BJ (cell line): ENCODE measurements around the gene CA6. TPM values are rescaled to one million over a fixed set of nuclear protein-coding genes. Genes with fewer than 3 reads are reported as not detected.

Experiments
- CTCF ChIA-PET: fragments of 350-600 bp; formaldehyde crosslinking; extraction: SDS; loops from one replicate; lab custom pipeline; 2021; ENCODE audit warnings: antibody characterized with exemption, inconsistent platforms; lab: Yijun Ruan, JAX
- POLR2A ChIA-PET: fragments of 300-600 bp; sonication (Branson Sonifier 250); formaldehyde crosslinking; extraction: SDS; loops from one replicate; lab custom pipeline; 2021; ENCODE audit warnings: antibody characterized with exemption; lab: Charles Lee
- DNase-seq: peaks from one replicate; pipeline ENCODE4 v3.0.0-alpha.2; 2011; ENCODE audit warnings: low read depth
- H3K27me3 ChIP-seq: 2 replicates; pipeline ENCODE4 v1.6.0; 2011; ENCODE audit warnings: low read length; ENCODE audit not compliant: control insufficient read depth, insufficient read depth
- H3K36me3 ChIP-seq: 2 replicates; pipeline ENCODE4 v1.5.1; 2011; ENCODE audit warnings: low read length; ENCODE audit not compliant: control insufficient read depth, insufficient read depth
- H3K4me3 ChIP-seq: 2 replicates; pipeline ENCODE4 v1.5.1; 2011; ENCODE audit warnings: low read depth, mild to moderate bottlenecking, control low read depth, low read length
- CTCF ChIP-seq: IDR thresholded peaks from 2 replicates; pipeline ENCODE4 v1.5.1; 2011; ENCODE audit warnings: low read depth, mild to moderate bottlenecking, control low read depth, inconsistent platforms, low read length, moderate library complexity; ENCODE audit not compliant: insufficient read depth
- polyA plus RNA-seq: library from polyadenylated mRNA; depleted of rRNA; stranded (reverse); fragments of >200 nt; gene quantifications from 2 replicates; pipeline ENCODE4 v1.2.3, GENCODE V29; 2011

Gene CA6
- polyA plus RNA-seq, 1 experiment: not detected

GRCh38 chr1:8903410-8903809 lies 42.3 kb upstream of the CA6 start:
- POLR2A ChIA-PET: no interaction called here
- CTCF ChIA-PET: interaction anchor here (0.9 to 1.9 kb wide), 7 partner anchors 11 to 588 kb away, joined by 3 to 4 read pairs (median 3); no protein-coding TSS in a partner anchor
- no peak for DNase-seq

GRCh38 chr1:8903908-8904650 lies 41.6 kb upstream of the CA6 start:
- Histone ChIP-seq H3K27me3 (no peaks in the 10 kb centered on the region), H3K36me3 (no peaks in the 10 kb centered on the region), H3K4me3 (no peak overlapping the region)
- CTCF ChIA-PET: interaction anchor here (0.8 to 1.9 kb wide), 7 partner anchors 11 to 587 kb away, joined by 3 to 4 read pairs (median 3); no protein-coding TSS in a partner anchor
- DNase-seq: peak; percentile 95
- POLR2A ChIA-PET: no interaction called here
- TF ChIP-seq CTCF: no peak

More at GRCh38 chr1:8903410-8903809, 42.3 kb upstream of the CA6 start:
- Histone ChIP-seq H3K36me3 (no peaks in the 10 kb centered on the region), H3K27me3 (no peaks in the 10 kb centered on the region), H3K4me3 (no peak overlapping the region)
- TF ChIP-seq CTCF: no peak

GRCh38 chr1:8905582-8906191 lies 40.0 kb upstream of the CA6 start:
- no peak for TF ChIP-seq CTCF
- ChIA-PET CTCF (interaction anchor here (1.0 to 1.1 kb wide), 2 partner anchors 9 to 205 kb away, joined by 3 read pairs; no protein-coding TSS in a partner anchor), POLR2A (interaction anchor here (0.6 kb wide), 1 partner anchor 27 kb away, joined by 3 read pairs; the partner anchor contains the start of gene ENO1)
- H3K27me3 ChIP-seq: no peaks in the 10 kb centered on the region
- no peaks in the 10 kb centered on the region for H3K36me3 ChIP-seq
- H3K4me3 ChIP-seq: no peak overlapping the region
- DNase-seq: peak; percentile 26

- no peak for TF ChIP-seq CTCF
- Histone ChIP-seq H3K36me3 (no peaks in the 10 kb centered on the region), H3K27me3 (no peaks in the 10 kb centered on the region), H3K4me3 (no peak overlapping the region)
- POLR2A ChIA-PET: no interaction called here
- CTCF ChIA-PET: interaction anchor here (1.3 to 2.3 kb wide), 3 partner anchors 9 to 193 kb away, joined by 3 to 13 read pairs (median 4); no protein-coding TSS in a partner anchor
- no peak for DNase-seq
Observed at GRCh38 chr1:8908388-8909151, 37.1 kb upstream of the CA6 start.
